Endothelial cell of umbilical vein (primary cell): ENCODE results near the gene TEN1. TPM values are rescaled to one million over a fixed set of nuclear protein-coding genes. Genes with fewer than 3 reads are reported as not detected.

Experiments
- BruUV-seq: library from RNA; stranded (reverse); fragments of 400-500 nt; replicated peaks from 2 replicates; lab custom pipeline; 2021; lab: Mats Ljungman, UMichigan
- CTCF ChIA-PET: fragments of 300-600, 350-600 bp; sonication (Branson Sonifier 250); formaldehyde crosslinking; loops from one replicate; lab custom pipeline; 2021; ENCODE audit warnings: antibody characterized with exemption, inconsistent platforms; lab: Charles Lee
- POLR2A ChIA-PET: fragments of 300-600, 350-600 bp; sonication (Branson Sonifier 250); formaldehyde crosslinking; loops from one replicate; lab custom pipeline; 2021; ENCODE audit warnings: antibody characterized with exemption, inconsistent platforms; lab: Charles Lee
- DNase-seq: peaks from one replicate; pipeline ENCODE4 v3.0.0-alpha.2; 2011; ENCODE audit warnings: low read depth, low spot score
- FAIRE-seq: peaks from 2 replicates; lab custom pipeline; 2011; peaks lifted over from hg19 to GRCh38; lab: Jason Lieb, UNC
- H2AFZ ChIP-seq: 2 replicates; pipeline ENCODE4 v1.6.0; 2012; ENCODE audit warnings: low read depth, low read length, control low read depth, inconsistent platforms
- H3K27ac ChIP-seq: 2 replicates; pipeline ENCODE4 v1.5.1; 2011; ENCODE audit warnings: low read depth, mild to moderate bottlenecking, control low read depth, low read length, moderate library complexity; ENCODE audit not compliant: insufficient read depth
- H3K27me3 ChIP-seq, 2 experiments: 2 replicates each; pipeline versions ENCODE4 v1.6.0 to v1.6.1; 2011; ENCODE audit warnings: low read length in 2 of 2, mixed read lengths in 1 of 2; ENCODE audit not compliant: control insufficient read depth in 2 of 2, insufficient read depth in 2 of 2
- H3K36me3 ChIP-seq, 2 experiments: 2 replicates in 1 of 2; 3 replicates in 1 of 2; pipeline ENCODE4 v1.5.1; 2011; ENCODE audit warnings: low read length in 2 of 2, mild to moderate bottlenecking in 1 of 2, moderate library complexity in 1 of 2; ENCODE audit not compliant: control insufficient read depth in 2 of 2, insufficient read depth in 2 of 2; ENCODE audit errors: extremely low read depth in 1 of 2
- H3K4me1 ChIP-seq: 3 replicates; pipeline ENCODE4 v1.5.1; 2011; ENCODE audit warnings: mild to moderate bottlenecking, low read length; ENCODE audit not compliant: control insufficient read depth, insufficient read depth; ENCODE audit errors: extremely low read depth
- H3K4me2 ChIP-seq: 2 replicates; pipeline ENCODE4 v1.6.1; 2011; ENCODE audit warnings: low read length, control low read depth, mixed read lengths; ENCODE audit not compliant: insufficient read depth
- H3K4me3 ChIP-seq, 3 experiments: fragments of 200-600 bp in 1 of 3; sonication (generic), shearing (Covaris generic) in 1 of 3; replicated peaks in 1 of 3; 2 replicates each; pipeline ENCODE4 v1.5.1; 2011 to 2016; ENCODE audit warnings: control low read depth in 3 of 3, low read length in 3 of 3, mild to moderate bottlenecking in 2 of 3, inconsistent platforms in 1 of 3, low read depth in 1 of 3, moderate library complexity in 1 of 3; ENCODE audit not compliant: insufficient read depth in 1 of 3
- H3K79me2 ChIP-seq: 2 replicates; pipeline ENCODE4 v1.6.0; 2012; ENCODE audit warnings: low read length, inconsistent platforms; ENCODE audit not compliant: control insufficient read depth, insufficient read depth
- H3K9ac ChIP-seq: replicated peaks from 2 replicates; pipeline ENCODE3; 2011; ENCODE audit warnings: low read length, control low read depth; ENCODE audit not compliant: insufficient read depth; ENCODE audit errors: extremely low read depth
- H3K9me1 ChIP-seq: replicated peaks from 3 replicates; pipeline ENCODE4 v1.6.0; 2011; ENCODE audit warnings: mild to moderate bottlenecking, low read length; ENCODE audit not compliant: control insufficient read depth, insufficient read depth; ENCODE audit errors: extremely low read depth
- H3K9me3 ChIP-seq: replicated peaks from 2 replicates; pipeline ENCODE4 v1.5.1; 2012; ENCODE audit warnings: low read length, inconsistent platforms; ENCODE audit not compliant: control insufficient read depth, insufficient read depth
- H4K20me1 ChIP-seq: replicated peaks from 2 replicates; pipeline ENCODE3; 2011; ENCODE audit warnings: mild to moderate bottlenecking, low read length; ENCODE audit not compliant: control insufficient read depth, insufficient read depth; ENCODE audit errors: extremely low read depth
- EZH2 ChIP-seq: IDR thresholded peaks from 2 replicates; pipeline ENCODE4 v1.6.1; 2012; ENCODE audit warnings: borderline replicate concordance, low read depth, mild to moderate bottlenecking, moderate library complexity, low read length, inconsistent platforms; ENCODE audit not compliant: severe bottlenecking
- FOS ChIP-seq: IDR thresholded peaks from 2 replicates; pipeline ENCODE4 v1.6.1; 2011; ENCODE audit warnings: mild to moderate bottlenecking, low read length, moderate library complexity, borderline replicate concordance; ENCODE audit not compliant: insufficient read depth
- GATA2 ChIP-seq: IDR thresholded peaks from 2 replicates; pipeline ENCODE4 v1.7.0; 2011; ENCODE audit warnings: low read depth, mild to moderate bottlenecking, moderate library complexity, mixed read lengths, low read length; ENCODE audit not compliant: insufficient read length, insufficient read depth
- JUN ChIP-seq: IDR thresholded peaks from 2 replicates; pipeline ENCODE4 v1.6.1; 2011; ENCODE audit warnings: borderline replicate concordance, low read depth; ENCODE audit not compliant: insufficient read length, insufficient read depth
- MYC ChIP-seq: IDR thresholded peaks from one replicate; pipeline ENCODE4 v1.6.1; 2011; ENCODE audit warnings: mild to moderate bottlenecking, low read depth, low read length
- POLR2A ChIP-seq: IDR thresholded peaks from 2 replicates; pipeline ENCODE4 v1.6.1; 2012; ENCODE audit warnings: low read depth, mild to moderate bottlenecking, control low read depth, low read length
- POLR2AphosphoS5 ChIP-seq: IDR thresholded peaks from 2 replicates; pipeline ENCODE4 v1.6.1; 2012; ENCODE audit warnings: low read depth, mild to moderate bottlenecking, control low read depth, low read length, moderate library complexity; ENCODE audit not compliant: insufficient read depth
- dilution Hi-C: fragments of 300-500 bp; cut with MboI; formaldehyde crosslinking; loops from one replicate; pipeline ENCODE4 v1.15.0; 2019; ENCODE audit warnings: low sequenced_read_pairs; ENCODE audit not compliant: extremely low pct_ligation_motif_present
- intact Hi-C: fragments of 100-400 bp; cut with micrococcal nuclease; formaldehyde crosslinking; loops from one replicate; pipeline ENCODE4 v1.10.0; 2022
- polyA plus RNA-seq, 4 experiments: library from polyadenylated mRNA; depleted of rRNA in 3 of 4; stranded (reverse) in 3 of 4; unstranded in 1 of 4; fragments of >200 nt; gene quantifications; 2 replicates each; pipeline versions ENCODE4 v1.2.1 to v1.2.3, GENCODE V29; 2011 to 2012; ENCODE audit warnings: missing spikeins in 1 of 4
- total RNA-seq: library from RNA; stranded (reverse); gene quantifications from 2 replicates; pipeline ENCODE4 v1.2.3, GENCODE V29; 2021
- TF ChIP-seq, protein P1 (sequence below): IDR thresholded peaks from 2 replicates; pipeline ENCODE4 v1.6.1; 2011; ENCODE audit not compliant: insufficient read depth, insufficient read length
- TF ChIP-seq, protein P2 (sequence below), 2 donors: IDR thresholded peaks; 1 replicate in 1 of 2; 2 replicates in 1 of 2; pipeline ENCODE4 v1.5.1; 2011; ENCODE audit warnings: low read length in 2 of 2, mild to moderate bottlenecking in 2 of 2, moderate library complexity in 2 of 2, control low read depth in 1 of 2, inconsistent platforms in 1 of 2, low read depth in 1 of 2; ENCODE audit not compliant: insufficient read depth in 1 of 2; ENCODE audit errors: extremely low read depth in 1 of 2

Gene TEN1
- total and polyA plus RNA-seq, 2 donors (not counting 3 experiments of a cell fraction or from before 2014, with no cell fraction given): 18.8 to 29.0 TPM

DNA sequence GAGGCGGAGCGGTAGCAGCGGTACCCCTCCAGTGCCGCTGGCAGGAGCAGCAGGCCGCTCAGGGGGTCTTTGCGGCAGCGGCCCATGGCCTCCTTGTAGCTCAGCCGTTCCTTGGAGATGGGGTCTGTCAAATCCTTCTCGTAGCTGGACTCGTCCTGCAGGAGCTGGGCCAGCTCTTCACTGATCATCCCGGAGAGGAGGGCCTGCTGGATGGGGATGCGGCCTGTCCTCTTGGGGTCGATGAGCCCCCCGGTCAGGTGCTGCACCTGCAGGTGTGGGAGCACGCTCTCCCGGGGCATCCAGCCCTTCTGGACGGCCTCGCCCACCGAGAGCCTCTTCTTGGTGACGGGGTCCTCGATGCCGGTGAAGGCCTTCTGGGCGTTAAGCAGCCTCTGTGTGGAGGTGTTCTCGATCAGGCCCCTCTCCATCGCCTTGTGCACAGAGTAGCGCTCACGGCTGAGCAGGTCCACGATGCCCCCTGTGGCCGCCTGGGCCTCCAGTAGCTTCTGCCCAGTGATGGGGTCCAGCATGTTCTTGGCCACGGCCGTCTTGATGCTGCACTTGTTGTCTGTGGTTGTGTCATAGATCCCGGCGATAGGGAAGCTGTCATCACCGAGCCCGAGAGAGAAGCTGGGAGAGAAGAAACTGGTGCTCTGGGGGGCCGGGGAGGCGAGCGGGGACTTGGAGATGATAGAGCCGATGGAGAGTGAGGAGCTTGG lies 28.2 kb downstream of the TEN1 start:
- ChIA-PET CTCF (interaction anchor here (1.1 to 4.6 kb wide), 4 partner anchors 8 to 109 kb away, joined by 3 to 35 read pairs (median 10); partner anchors contain the start of genes CDK3, FBF1 and MRPL38), POLR2A (no interaction called here)
- no peak overlapping the region for H2AFZ ChIP-seq
- H3K4me2 ChIP-seq: no peak overlapping the region
- H3K27ac ChIP-seq: no peak overlapping the region
- no peaks in the 10 kb centered on the region for H3K9me3 ChIP-seq
- no peaks in the 10 kb centered on the region for H3K36me3 ChIP-seq
- intact Hi-C loops: loop anchor here (10.0 kb wide), 1 partner anchor 232 kb away; a partner anchor contains a TSS
- no peaks in the 10 kb centered on the region for H3K4me1 ChIP-seq
- H3K9ac ChIP-seq: no peak overlapping the region
- dilution Hi-C loops: no loop called here
- TF ChIP-seq POLR2AphosphoS5 (no peak), GATA2 (no peak), POLR2A (no peak), MYC (no peak), JUN (no peak), EZH2 (no peak), FOS (no peak)
- TF ChIP-seq, protein P1, sequence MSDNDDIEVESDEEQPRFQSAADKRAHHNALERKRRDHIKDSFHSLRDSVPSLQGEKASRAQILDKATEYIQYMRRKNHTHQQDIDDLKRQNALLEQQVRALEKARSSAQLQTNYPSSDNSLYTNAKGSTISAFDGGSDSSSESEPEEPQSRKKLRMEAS: no peak
- TF ChIP-seq, protein P2, sequence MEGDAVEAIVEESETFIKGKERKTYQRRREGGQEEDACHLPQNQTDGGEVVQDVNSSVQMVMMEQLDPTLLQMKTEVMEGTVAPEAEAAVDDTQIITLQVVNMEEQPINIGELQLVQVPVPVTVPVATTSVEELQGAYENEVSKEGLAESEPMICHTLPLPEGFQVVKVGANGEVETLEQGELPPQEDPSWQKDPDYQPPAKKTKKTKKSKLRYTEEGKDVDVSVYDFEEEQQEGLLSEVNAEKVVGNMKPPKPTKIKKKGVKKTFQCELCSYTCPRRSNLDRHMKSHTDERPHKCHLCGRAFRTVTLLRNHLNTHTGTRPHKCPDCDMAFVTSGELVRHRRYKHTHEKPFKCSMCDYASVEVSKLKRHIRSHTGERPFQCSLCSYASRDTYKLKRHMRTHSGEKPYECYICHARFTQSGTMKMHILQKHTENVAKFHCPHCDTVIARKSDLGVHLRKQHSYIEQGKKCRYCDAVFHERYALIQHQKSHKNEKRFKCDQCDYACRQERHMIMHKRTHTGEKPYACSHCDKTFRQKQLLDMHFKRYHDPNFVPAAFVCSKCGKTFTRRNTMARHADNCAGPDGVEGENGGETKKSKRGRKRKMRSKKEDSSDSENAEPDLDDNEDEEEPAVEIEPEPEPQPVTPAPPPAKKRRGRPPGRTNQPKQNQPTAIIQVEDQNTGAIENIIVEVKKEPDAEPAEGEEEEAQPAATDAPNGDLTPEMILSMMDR (IDR thresholded peaks at IDR 0.05; ENCODE audit: extremely low read depth in 1 of 2, insufficient read depth in 1 of 2, low read depth in 1 of 2, low read length in 2 of 2): no peak
- no TSS peak for BruUV-seq
- no peaks in the 10 kb centered on the region for H3K27me3 ChIP-seq
- no peak overlapping the region for H3K4me3 ChIP-seq
- H3K9me1 ChIP-seq: no peaks in the 10 kb centered on the region
- no peak for DNase-seq
- H3K79me2 ChIP-seq: no peaks in the 10 kb centered on the region
- H4K20me1 ChIP-seq: no peaks in the 10 kb centered on the region
- FAIRE-seq: no peak
